Karpas-422 (cell line): ENCODE measurements around the gene MAN2C1. TPM values are rescaled to one million over a fixed set of nuclear protein-coding genes. Genes with fewer than 3 reads are reported as not detected.
A peak's percentile ranks its signal among the peaks of the same experiment; 100 is the strongest.
"Not testable (repeated sequence)": the region's sequence is repeated elsewhere in the genome, so short reads cannot be mapped to it uniquely, and the experiment has no call there.

Experiments
- DNase-seq: peaks from one replicate; pipeline ENCODE4 v3.0.0-alpha.2; 2015
- H2AFZ ChIP-seq: fragments of 200-600 bp; sonication (generic); 2 replicates; pipeline ENCODE4 v1.6.1; 2014; ENCODE audit warnings: antibody characterized with exemption, low read length, mixed read lengths
- H3K27ac ChIP-seq: fragments of 200-600 bp; sonication (generic); 2 replicates; pipeline ENCODE4 v1.5.1; 2014; ENCODE audit warnings: mild to moderate bottlenecking, low read length, moderate library complexity
- H3K27me3 ChIP-seq: fragments of 200-600 bp; sonication (generic); 2 replicates; pipeline ENCODE4 v1.6.1; 2014; ENCODE audit warnings: low read length, mixed read lengths
- H3K36me3 ChIP-seq: fragments of 200-600 bp; sonication (generic); 2 replicates; pipeline ENCODE4 v1.6.1; 2014; ENCODE audit warnings: low read length, mixed read lengths; ENCODE audit not compliant: insufficient read depth
- H3K4me1 ChIP-seq: fragments of 200-600 bp; sonication (generic); 2 replicates; pipeline ENCODE4 v1.6.1; 2014; ENCODE audit warnings: mild to moderate bottlenecking, low read length, mixed read lengths
- H3K4me2 ChIP-seq: fragments of 200-600 bp; sonication (generic); 2 replicates; pipeline ENCODE4 v1.6.1; 2014; ENCODE audit warnings: low read length, low read depth, mild to moderate bottlenecking; ENCODE audit not compliant: poor library complexity, severe bottlenecking
- H3K4me3 ChIP-seq: fragments of 200-600 bp; sonication (generic); 2 replicates; pipeline ENCODE4 v1.5.1; 2014; ENCODE audit warnings: mild to moderate bottlenecking, antibody characterized with exemption, low read length, mixed read lengths
- H3K79me2 ChIP-seq: fragments of 200-600 bp; sonication (generic); 2 replicates; pipeline ENCODE4 v1.6.1; 2014; ENCODE audit warnings: mild to moderate bottlenecking, low read length, mixed read lengths
- H3K9ac ChIP-seq: fragments of 200-600 bp; sonication (generic); 2 replicates; pipeline ENCODE4 v1.6.0; 2014; ENCODE audit warnings: low read length
- H3K9me2 ChIP-seq: fragments of 200-600 bp; sonication (generic), shearing (Covaris generic); replicated peaks from 2 replicates; pipeline ENCODE4 v1.6.0; 2014; ENCODE audit warnings: mild to moderate bottlenecking, low read length, moderate library complexity; ENCODE audit not compliant: insufficient read depth
- H3K9me3 ChIP-seq: fragments of 300-700, 200-600 bp; sonication (generic); 2 replicates; pipeline ENCODE4 v1.6.1; 2014; ENCODE audit warnings: low read length, mixed read lengths
- H4K20me1 ChIP-seq: fragments of 200-600 bp; sonication (generic); 2 replicates; pipeline ENCODE4 v1.6.1; 2014; ENCODE audit warnings: mild to moderate bottlenecking, antibody characterized with exemption, low read length, low read depth; ENCODE audit not compliant: insufficient read depth
- total RNA-seq: library from RNA; depleted of rRNA; stranded (reverse); fragments of >200 nt; shearing (Covaris generic); gene quantifications from 2 replicates; pipeline ENCODE4 v1.2.3, GENCODE V29; 2014; ENCODE audit warnings: low replicate concordance; rRNA removed

Gene MAN2C1
- total RNA-seq, 1 experiment from 2014 or later = 78.7 TPM

- H3K4me1 ChIP-seq = peaks cover 10% of the 10 kb centered on the region
- no peak overlapping the region for H2AFZ ChIP-seq
- H3K4me2 ChIP-seq = no peak overlapping the region
- H3K79me2 ChIP-seq = no peaks in the 10 kb centered on the region
- H3K27ac ChIP-seq = no peak overlapping the region
- no peaks in the 10 kb centered on the region for H3K9me3 ChIP-seq
- no peak overlapping the region for H3K4me3 ChIP-seq
- H3K27me3 ChIP-seq = no peaks in the 10 kb centered on the region
- no peaks in the 10 kb centered on the region for H3K36me3 ChIP-seq
- no peak for DNase-seq
- no peaks in the 10 kb centered on the region for H3K9me2 ChIP-seq
- H3K9ac ChIP-seq = no peak overlapping the region
- H4K20me1 ChIP-seq = no peaks in the 10 kb centered on the region
Measured at GRCh38 chr15:75313116-75313845, 55.1 kb downstream of the MAN2C1 start.

GRCh38 chr15:75312548-75312947 is 55.9 kb downstream of the MAN2C1 start:
- H3K4me2 ChIP-seq, H3K27ac ChIP-seq, DNase-seq, H3K9me2 ChIP-seq, H3K27me3 ChIP-seq, H3K9ac ChIP-seq, H2AFZ ChIP-seq, H3K9me3 ChIP-seq, H3K36me3 ChIP-seq, H3K4me3 ChIP-seq, H4K20me1 ChIP-seq, H3K4me1 ChIP-seq, H3K79me2 ChIP-seq: not testable (repeated sequence)

- Histone ChIP-seq H3K36me3 (no peaks in the 10 kb centered on the region), H3K27ac (no peak overlapping the region), H3K79me2 (no peaks in the 10 kb centered on the region), H3K9me3 (no peaks in the 10 kb centered on the region), H3K9me2 (no peaks in the 10 kb centered on the region), H2AFZ (no peak overlapping the region), H3K4me3 (no peak overlapping the region), H3K4me2 (no peak overlapping the region), H3K4me1 (peaks cover 6% of the 10 kb centered on the region), H4K20me1 (no peaks in the 10 kb centered on the region), H3K9ac (no peak overlapping the region), H3K27me3 (no peaks in the 10 kb centered on the region)
- no peak for DNase-seq
Measured at GRCh38 chr15:75309711-75310110, 58.7 kb downstream of the MAN2C1 start.

GRCh38 chr15:75307778-75308390 is 60.5 kb downstream of the MAN2C1 start:
- H3K27ac ChIP-seq = no peak overlapping the region
- no peak overlapping the region for H2AFZ ChIP-seq
- H4K20me1 ChIP-seq = no peaks in the 10 kb centered on the region
- H3K9me3 ChIP-seq = no peaks in the 10 kb centered on the region
- no peak overlapping the region for H3K4me3 ChIP-seq
- no peaks in the 10 kb centered on the region for H3K79me2 ChIP-seq
- H3K9me2 ChIP-seq = no peaks in the 10 kb centered on the region
- peak; percentile 72 for DNase-seq
- H3K36me3 ChIP-seq = no peaks in the 10 kb centered on the region
- no peaks in the 10 kb centered on the region for H3K4me1 ChIP-seq
- H3K9ac ChIP-seq = no peak overlapping the region
- no peak overlapping the region for H3K4me2 ChIP-seq
- no peaks in the 10 kb centered on the region for H3K27me3 ChIP-seq

- Histone ChIP-seq H3K9me3 (no peaks in the 10 kb centered on the region), H4K20me1 (no peaks in the 10 kb centered on the region), H3K4me1 (no peaks in the 10 kb centered on the region), H3K4me3 (no peak overlapping the region), H3K36me3 (no peaks in the 10 kb centered on the region), H3K79me2 (no peaks in the 10 kb centered on the region), H2AFZ (no peak overlapping the region), H3K27ac (no peak overlapping the region), H3K9ac (no peak overlapping the region), H3K4me2 (no peak overlapping the region), H3K9me2 (no peaks in the 10 kb centered on the region), H3K27me3 (no peaks in the 10 kb centered on the region)
- no peak for DNase-seq
Measured at GRCh38 chr15:75306188-75306587, 62.2 kb downstream of the MAN2C1 start.

Other genes with a start within 250 kb of the MAN2C1 start
- gene C15orf39, start 166.7 kb downstream of the MAN2C1 start, total RNA-seq = 11.3 and 17.5 TPM in 2 replicates
- not detected in 2 replicates for gene GOLGA6C, start 110.3 kb downstream of the MAN2C1 start, total RNA-seq
- not detected in 2 replicates for gene GOLGA6D, start 85.8 kb downstream of the MAN2C1 start, total RNA-seq
- gene COMMD4, start 32.5 kb downstream of the MAN2C1 start, total RNA-seq = 43.6 and 108 TPM in 2 replicates
- 16.2 and 22.0 TPM in 2 replicates for gene NEIL1, start 21.6 kb downstream of the MAN2C1 start, total RNA-seq
- 28.9 and 45.3 TPM in 2 replicates for gene SIN3A, start 83.1 kb upstream of the MAN2C1 start, total RNA-seq
- gene PTPN9, start 210.7 kb upstream of the MAN2C1 start, total RNA-seq = 22.4 and 31.2 TPM in 2 replicates